ENCODE data around the gene IQSEC1.

The IQSEC1 gene

DNA sequence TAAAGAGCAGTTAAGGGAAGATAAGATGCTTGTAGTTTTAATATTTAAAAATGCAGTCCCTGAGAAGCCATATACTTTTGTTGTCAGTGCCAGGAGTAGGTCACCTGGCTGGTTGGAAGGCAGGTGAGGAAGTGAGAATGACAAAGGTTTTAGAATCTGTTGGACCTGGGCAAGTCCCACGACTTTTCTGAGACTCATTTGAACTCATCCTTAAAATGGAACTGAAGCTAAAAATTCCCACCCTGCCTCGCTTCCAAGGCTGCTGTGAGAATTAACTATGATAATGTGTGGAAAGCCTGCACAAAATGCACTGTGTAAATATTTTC is 77.1 kb downstream of the IQSEC1 start:
- no peak overlapping the region for H3K4me3 ChIP-seq (ENCODE audit: control insufficient read depth in 1 of 7, extremely low read depth in 1 of 7, insufficient read depth in 4 of 7, low read depth in 2 of 7, low read length in 6 of 7)
- no CpG with 5 or more reads among the region's 2 CpGs for WGBS (ENCODE audit: insufficient coverage)
- H3K27ac ChIP-seq (ENCODE audit: insufficient read depth in 1 of 2, low read depth in 1 of 2, low read length in 2 of 2, poor library complexity in 1 of 2, severe bottlenecking in 2 of 2): no peak overlapping the region
- H3K4me1 ChIP-seq (ENCODE audit: control extremely low read depth in 1 of 4, control insufficient read depth in 4 of 4, insufficient read depth in 4 of 4, low read length in 3 of 4): peaks cover 15 to 43% (median 36%) of the 10 kb centered on the region in 4 experiments
- ChIA-PET POLR2A (interaction anchor here (0.9 kb wide), 1 partner anchor 10 kb away, joined by 3 read pairs; no protein-coding TSS in a partner anchor), CTCF (interaction anchor here (1.1 to 6.3 kb wide), 6 partner anchors 12 to 119 kb away, joined by 4 to 55 read pairs (median 10); no protein-coding TSS in a partner anchor)
- H3K9me3 ChIP-seq (ENCODE audit: control extremely low read depth in 1 of 5, control insufficient read depth in 4 of 5, insufficient read depth in 2 of 5, low read depth in 1 of 5, low read length in 4 of 5): no peaks in the 10 kb centered on the region
- no peaks in the 10 kb centered on the region for H3K36me3 ChIP-seq (ENCODE audit: control insufficient read depth in 4 of 4, insufficient read depth in 4 of 4, low read length in 3 of 4)
- H3K27me3 ChIP-seq (replicated peaks in 2 of 5; ENCODE audit: control insufficient read depth in 4 of 5, insufficient read depth in 5 of 5, low read length in 4 of 5): peaks cover 0 to 18% (median 3%) of the 10 kb centered on the region in 5 experiments
- no peak for DNase-seq

DNA sequence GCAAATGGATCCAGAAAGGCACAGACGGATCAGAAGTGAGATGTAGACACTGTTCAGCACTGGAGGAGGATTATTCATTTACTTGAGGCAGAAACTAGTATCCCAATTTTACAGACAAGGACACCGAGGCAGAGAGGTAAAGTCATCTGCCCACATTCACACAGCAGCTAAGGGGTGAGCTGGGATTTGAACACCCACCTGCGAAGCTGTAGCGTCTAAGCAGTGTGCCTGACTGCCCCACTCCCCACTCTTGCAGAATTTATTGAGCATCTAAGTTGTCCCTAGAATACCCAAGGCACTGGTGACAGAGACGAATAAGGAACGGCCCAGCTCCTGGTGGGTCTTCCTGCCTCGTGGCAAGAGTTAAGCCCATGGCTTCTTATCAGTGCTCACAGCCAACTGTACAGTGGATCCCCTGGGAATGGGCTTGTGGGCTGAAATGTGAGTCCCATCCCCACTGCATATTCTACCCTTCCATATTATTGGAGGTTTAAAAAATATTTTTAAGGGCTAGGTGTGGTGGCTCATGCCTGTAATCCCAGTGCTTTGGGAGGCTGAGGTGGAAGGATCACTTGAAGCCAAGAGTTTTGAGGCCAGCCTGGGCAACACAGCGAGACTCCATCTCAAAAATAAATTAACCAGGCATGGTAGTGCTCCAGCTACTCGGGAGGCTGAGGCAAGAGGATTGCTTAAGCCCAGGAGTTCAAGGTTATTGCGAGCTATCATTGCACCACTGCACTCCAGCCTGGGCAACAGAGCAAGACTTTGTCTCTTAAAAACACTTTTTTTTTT is 77.6 kb downstream of the IQSEC1 start:
- H3K4me1 ChIP-seq (ENCODE audit: control extremely low read depth in 1 of 4, control insufficient read depth in 4 of 4, insufficient read depth in 4 of 4, low read length in 3 of 4): peaks cover 15 to 43% (median 36%) of the 10 kb centered on the region in 4 experiments
- H3K36me3 ChIP-seq (ENCODE audit: control insufficient read depth in 4 of 4, insufficient read depth in 4 of 4, low read length in 3 of 4): no peaks in the 10 kb centered on the region
- no peak for DNase-seq
- 90% methylated on average over 4 of the region's 10 CpGs for WGBS (ENCODE audit: insufficient coverage)
- POLR2A ChIA-PET: interaction anchor here (0.9 to 1.5 kb wide), 3 partner anchors 9 to 20 kb away, joined by 3 to 4 read pairs (median 3); no protein-coding TSS in a partner anchor
- no peaks in the 10 kb centered on the region for H3K9me3 ChIP-seq (ENCODE audit: control extremely low read depth in 1 of 5, control insufficient read depth in 4 of 5, insufficient read depth in 2 of 5, low read depth in 1 of 5, low read length in 4 of 5)
- peak overlapping the region in 2 of 7 experiments; percentile 74 to 83 for H3K4me3 ChIP-seq (ENCODE audit: control insufficient read depth in 1 of 7, extremely low read depth in 1 of 7, insufficient read depth in 4 of 7, low read depth in 2 of 7, low read length in 6 of 7)
- peak overlapping the region in 1 of 2 experiments; percentile 47 for H3K27ac ChIP-seq (ENCODE audit: insufficient read depth in 1 of 2, low read depth in 1 of 2, low read length in 2 of 2, poor library complexity in 1 of 2, severe bottlenecking in 2 of 2)
- CTCF ChIA-PET: interaction anchor here (0.9 to 6.3 kb wide), 13 partner anchors 8 to 119 kb away, joined by 3 to 55 read pairs (median 4); no protein-coding TSS in a partner anchor
- H3K27me3 ChIP-seq (replicated peaks in 2 of 5; ENCODE audit: control insufficient read depth in 4 of 5, insufficient read depth in 5 of 5, low read length in 4 of 5): peaks cover 0 to 18% (median 3%) of the 10 kb centered on the region in 5 experiments

DNA sequence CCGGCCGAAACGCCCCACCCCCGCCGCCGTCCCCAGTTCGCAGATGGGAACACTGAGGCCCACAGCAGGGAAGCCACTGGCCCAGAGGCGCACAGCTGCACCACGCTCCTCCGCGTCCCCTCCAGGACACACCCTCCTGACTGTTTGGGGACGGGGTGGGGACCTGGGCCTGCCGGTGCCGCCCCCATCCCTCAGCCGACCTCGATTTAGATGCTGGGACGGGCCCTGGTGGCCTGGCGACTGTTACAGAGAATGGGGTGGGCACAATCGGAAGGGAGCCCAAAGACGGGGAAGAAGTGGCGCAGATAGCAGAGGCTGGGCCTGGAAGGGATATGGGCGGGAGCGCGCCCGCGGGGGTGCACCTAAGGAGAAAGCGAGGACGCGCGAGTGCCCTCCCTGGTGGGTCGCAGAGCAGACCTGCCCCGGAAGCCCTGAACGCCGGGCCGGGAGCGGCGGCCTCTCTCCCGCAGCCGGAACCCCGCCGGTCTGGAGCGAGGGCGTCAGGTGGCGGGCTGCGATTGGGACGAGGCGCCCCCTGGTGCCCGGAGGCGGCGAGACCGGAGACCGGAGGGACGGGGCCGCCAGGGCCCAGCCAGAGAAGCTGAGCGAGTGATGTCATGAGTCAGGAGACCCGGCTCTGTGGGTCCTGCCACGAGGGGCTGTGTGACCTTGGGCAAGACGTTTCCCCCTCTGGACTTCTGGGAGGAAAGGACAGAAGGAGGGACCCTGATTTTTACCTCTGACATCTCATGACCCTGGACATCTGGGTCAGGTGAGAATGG is 78.4 kb downstream of the IQSEC1 start:
- ChIA-PET CTCF (interaction anchor here (0.9 to 6.3 kb wide), 15 partner anchors 9 to 436 kb away, joined by 3 to 55 read pairs (median 4); no protein-coding TSS in a partner anchor), POLR2A (interaction anchor here (0.9 to 1.5 kb wide), 2 partner anchors 10 to 20 kb away, joined by 3 to 4 read pairs; no protein-coding TSS in a partner anchor)
- H3K36me3 ChIP-seq (ENCODE audit: control insufficient read depth in 4 of 4, insufficient read depth in 4 of 4, low read length in 3 of 4): no peaks in the 10 kb centered on the region
- no peaks in the 10 kb centered on the region for H3K9me3 ChIP-seq (ENCODE audit: control extremely low read depth in 1 of 5, control insufficient read depth in 4 of 5, insufficient read depth in 2 of 5, low read depth in 1 of 5, low read length in 4 of 5)
- under 1% methylated on average over 54 of the region's 58 CpGs for WGBS (ENCODE audit: insufficient coverage)
- peak; percentile 89 to 92 (median 89) for DNase-seq
- H3K27me3 ChIP-seq (replicated peaks in 2 of 5; ENCODE audit: control insufficient read depth in 4 of 5, insufficient read depth in 5 of 5, low read length in 4 of 5): peaks cover 0 to 18% (median 3%) of the 10 kb centered on the region in 5 experiments
- H3K27ac ChIP-seq (ENCODE audit: insufficient read depth in 1 of 2, low read depth in 1 of 2, low read length in 2 of 2, poor library complexity in 1 of 2, severe bottlenecking in 2 of 2): peak overlapping the region in 1 of 2 experiments; percentile 54
- peaks cover 14 to 42% (median 35%) of the 10 kb centered on the region in 4 experiments for H3K4me1 ChIP-seq (ENCODE audit: control extremely low read depth in 1 of 4, control insufficient read depth in 4 of 4, insufficient read depth in 4 of 4, low read length in 3 of 4)
- H3K4me3 ChIP-seq (ENCODE audit: control insufficient read depth in 1 of 7, extremely low read depth in 1 of 7, insufficient read depth in 4 of 7, low read depth in 2 of 7, low read length in 6 of 7): peak overlapping the region; percentile 40 to 83 (median 66)

DNA sequence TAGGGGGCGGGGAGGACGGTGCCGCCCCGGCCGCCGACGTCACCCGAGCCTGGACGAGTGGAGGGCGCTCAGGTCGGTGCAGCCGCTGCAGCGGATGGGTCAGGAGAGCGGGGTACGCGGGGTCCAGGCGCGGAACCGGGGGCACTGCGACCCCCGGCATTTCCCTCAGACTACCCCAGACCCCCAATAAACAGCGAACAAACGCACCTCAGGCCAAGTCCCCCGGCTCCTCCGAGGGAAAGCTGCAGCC is 78.9 kb downstream of the IQSEC1 start:
- Histone ChIP-seq H3K4me3 (ENCODE audit: control insufficient read depth in 1 of 7, extremely low read depth in 1 of 7, insufficient read depth in 4 of 7, low read depth in 2 of 7, low read length in 6 of 7) (peak overlapping the region; percentile 40 to 83 (median 66)), H3K36me3 (ENCODE audit: control insufficient read depth in 4 of 4, insufficient read depth in 4 of 4, low read length in 3 of 4) (no peaks in the 10 kb centered on the region), H3K27me3 (replicated peaks in 2 of 5; ENCODE audit: control insufficient read depth in 4 of 5, insufficient read depth in 5 of 5, low read length in 4 of 5) (peaks cover 0 to 18% (median 3%) of the 10 kb centered on the region in 5 experiments), H3K27ac (ENCODE audit: insufficient read depth in 1 of 2, low read depth in 1 of 2, low read length in 2 of 2, poor library complexity in 1 of 2, severe bottlenecking in 2 of 2) (peak overlapping the region in 1 of 2 experiments; percentile 54), H3K9me3 (ENCODE audit: control extremely low read depth in 1 of 5, control insufficient read depth in 4 of 5, insufficient read depth in 2 of 5, low read depth in 1 of 5, low read length in 4 of 5) (no peaks in the 10 kb centered on the region), H3K4me1 (ENCODE audit: control extremely low read depth in 1 of 4, control insufficient read depth in 4 of 4, insufficient read depth in 4 of 4, low read length in 3 of 4) (peaks cover 14 to 37% (median 31%) of the 10 kb centered on the region in 4 experiments)
- WGBS (ENCODE audit: insufficient coverage): 0% methylated on average over 13 of the region's 25 CpGs
- no peak for DNase-seq
- POLR2A ChIA-PET: interaction anchor here (1.5 kb wide), 1 partner anchor 21 kb away, joined by 4 read pairs; no protein-coding TSS in a partner anchor
- CTCF ChIA-PET: interaction anchor here (1.1 to 6.3 kb wide), 11 partner anchors 10 to 435 kb away, joined by 3 to 55 read pairs (median 4); no protein-coding TSS in a partner anchor

DNA sequence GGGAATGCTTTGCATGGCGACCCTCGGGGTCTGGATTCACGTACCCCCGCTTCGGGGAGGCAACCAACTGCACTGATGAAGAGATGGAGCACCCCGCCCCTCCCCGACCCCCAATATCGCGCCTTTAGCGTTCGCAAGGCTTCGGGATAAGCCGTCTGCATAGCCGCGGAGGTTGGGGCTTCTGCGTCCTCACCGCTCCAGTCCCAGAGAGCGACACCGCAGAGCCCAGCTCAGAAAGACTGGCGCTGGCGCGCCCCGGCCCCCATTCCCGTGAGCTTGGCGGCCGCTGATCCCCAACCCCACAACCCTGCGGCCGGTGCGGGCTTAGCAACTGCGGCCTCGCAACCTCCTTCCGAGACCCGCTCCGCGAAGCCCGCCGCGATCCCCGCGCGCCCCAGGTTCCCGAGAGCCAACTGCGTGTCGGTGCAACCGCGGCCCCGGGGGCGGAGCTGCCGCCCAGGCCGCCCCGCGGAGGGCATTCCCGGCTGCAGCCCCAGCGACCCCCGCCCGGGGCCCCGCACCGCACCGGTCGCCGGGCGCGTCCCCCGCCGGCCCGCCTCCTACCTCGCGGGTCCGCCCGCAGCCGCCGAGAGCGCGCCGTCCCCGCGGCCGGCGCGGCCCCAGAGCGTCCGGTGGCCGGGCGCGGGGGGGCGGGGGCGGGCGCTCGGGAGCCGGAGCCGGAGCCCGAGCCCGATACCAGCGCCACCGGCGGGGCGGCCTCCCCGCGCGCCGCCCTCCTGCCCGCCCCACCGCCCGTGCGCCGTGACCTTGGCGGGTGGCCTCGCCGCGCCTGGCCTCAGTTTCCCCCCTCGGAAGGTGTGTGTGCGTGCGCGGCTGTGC is 79.5 kb downstream of the IQSEC1 start:
- Histone ChIP-seq H3K4me1 (ENCODE audit: control extremely low read depth in 1 of 4, control insufficient read depth in 4 of 4, insufficient read depth in 4 of 4, low read length in 3 of 4) (peaks cover 14 to 32% (median 25%) of the 10 kb centered on the region in 4 experiments), H3K27me3 (replicated peaks in 2 of 5; ENCODE audit: control insufficient read depth in 4 of 5, insufficient read depth in 5 of 5, low read length in 4 of 5) (peaks cover 0 to 18% (median 3%) of the 10 kb centered on the region in 5 experiments), H3K9me3 (ENCODE audit: control extremely low read depth in 1 of 5, control insufficient read depth in 4 of 5, insufficient read depth in 2 of 5, low read depth in 1 of 5, low read length in 4 of 5) (no peaks in the 10 kb centered on the region), H3K36me3 (ENCODE audit: control insufficient read depth in 4 of 4, insufficient read depth in 4 of 4, low read length in 3 of 4) (no peaks in the 10 kb centered on the region), H3K27ac (ENCODE audit: insufficient read depth in 1 of 2, low read depth in 1 of 2, low read length in 2 of 2, poor library complexity in 1 of 2, severe bottlenecking in 2 of 2) (peak overlapping the region in 1 of 2 experiments; percentile 54), H3K4me3 (ENCODE audit: control insufficient read depth in 1 of 7, extremely low read depth in 1 of 7, insufficient read depth in 4 of 7, low read depth in 2 of 7, low read length in 6 of 7) (peak overlapping the region; percentile 43 to 83 (median 66))
- ChIA-PET POLR2A (interaction anchor here (0.7 to 1.5 kb wide), 2 partner anchors 11 to 21 kb away, joined by 3 to 4 read pairs; no protein-coding TSS in a partner anchor), CTCF (interaction anchor here (0.6 to 6.3 kb wide), 10 partner anchors 9 to 435 kb away, joined by 3 to 55 read pairs (median 6); no protein-coding TSS in a partner anchor)
- under 1% methylated on average over 98 of the region's 114 CpGs for WGBS (ENCODE audit: insufficient coverage)
- DNase-seq: peak in 2 of 3 donors; percentile 44 to 57
